Psoas muscle (tissue), 8 donors: Measurements from ENCODE around the gene NUCKS1. TPM values are rescaled to one million over a fixed set of nuclear protein-coding genes. Genes with fewer than 3 reads are reported as not detected.

Source experiments
- ATAC-seq, 4 donors: fragments of 200-7000 bp; cut with Tn5 transposase; one replicate each; pipeline ENCODE4 v1.9.1; 2020; ENCODE audit warnings: moderate library complexity in 3 of 4, mild to moderate bottlenecking in 2 of 4
- DNase-seq, 2 donors: peaks; one replicate each; pipeline ENCODE4 v3.0.0-alpha.2; 2020
- H3K27ac ChIP-seq: fragments of 200-600 bp; one replicate; pipeline ENCODE4 v1.8.0; 2022
- H3K27me3 ChIP-seq, 3 donors: fragments of 200-600 bp in 1 of 3; one replicate each; pipeline versions ENCODE4 v1.6.1 to v1.8.0; 2013 to 2022; ENCODE audit warnings: low read length in 2 of 3, mild to moderate bottlenecking in 2 of 3, moderate library complexity in 1 of 3; ENCODE audit not compliant: insufficient read depth in 3 of 3
- H3K36me3 ChIP-seq, 2 donors: fragments of 200-600 bp in 1 of 2; one replicate each; pipeline versions ENCODE4 v1.6.1 to v1.8.0; 2013 to 2022; ENCODE audit warnings: low read depth in 1 of 2, mild to moderate bottlenecking in 1 of 2, moderate library complexity in 1 of 2; ENCODE audit not compliant: insufficient read depth in 1 of 2
- H3K4me1 ChIP-seq: fragments of 200-600 bp; one replicate; pipeline ENCODE4 v1.8.0; 2022
- H3K4me3 ChIP-seq: fragments of 200-600 bp; one replicate; pipeline ENCODE4 v1.8.0; 2022; ENCODE audit warnings: mild to moderate bottlenecking
- H3K9me3 ChIP-seq: fragments of 200-600 bp; one replicate; pipeline ENCODE4 v1.8.0; 2022
- WGBS, 3 donors: extraction: QIAGEN DNeasy Blood & Tissue Kit; methylation state at CpG; one replicate each; pipeline versions ENCODE4 v1.1.6 to v1.1.7; 2013; 5-methylcytosine and 5-hydroxymethylcytosine counted together
- intact Hi-C, 2 donors: fragments of 100-400 bp; cut with DNase I; formaldehyde crosslinking; loops; one replicate each; pipeline versions ENCODE4 v1.11.0 to v1.14.2; 2022
- polyA plus RNA-seq, 3 donors: library from polyadenylated mRNA; stranded (reverse); fragments of 200-250 nt; gene quantifications; one replicate each; pipeline ENCODE4 v1.2.3, GENCODE V29; 2013
- total RNA-seq, 4 donors: library from RNA; stranded (reverse); fragmentation: NEBNext Ultra II Directional in 2 of 4; extraction: Animal tissue kit (Norgen Biotek cat#: 25700) in 2 of 4; gene quantifications; one replicate each; pipeline versions ENCODE4 v1.2.1 to v1.2.4, GENCODE V29; 2021 to 2023
- TF ChIP-seq, protein P1 (sequence below): fragments of 200-600 bp; IDR thresholded peaks from one replicate; pipeline ENCODE4 v1.8.0; 2022; ENCODE audit warnings: antibody characterized with exemption
- donor health status: healthy with polysubstance abuse.
- donor health status: DM: no; HTN: no; CAD: no; lungs with moderate emphysema.
- donor health status: Bipolar disorder and iron deficiency.
- donor health status: healthy.
- donor health status: DM: yes; HTN: yes; CAD: no.
- donor health status: DM: no; HTN: no; CAD: no.
- donor health status: DM: no; HTN: no; CAD: no.
- donor health status: DM: yes; HTN: yes; CAD: no.

NUCKS1 gene
- total and polyA plus RNA-seq, 7 donors, result 28.3 to 174 (median 140) TPM

- intact Hi-C loops, result no loop called here
- WGBS, 3 donors, result 67 to 79% (median 72%) methylated on average over 8 of the region's 8 CpGs
- no peaks in the 10 kb centered on the region for H3K9me3 ChIP-seq
- no peak for ATAC-seq
- H3K4me3 ChIP-seq, result no peak overlapping the region
- H3K27ac ChIP-seq, result no peak overlapping the region
- H3K27me3 ChIP-seq, result no peaks in the 10 kb centered on the region
- H3K36me3 ChIP-seq, result peaks cover 0 to 25% of the 10 kb centered on the region in 2 donors
- TF ChIP-seq, protein P1, sequence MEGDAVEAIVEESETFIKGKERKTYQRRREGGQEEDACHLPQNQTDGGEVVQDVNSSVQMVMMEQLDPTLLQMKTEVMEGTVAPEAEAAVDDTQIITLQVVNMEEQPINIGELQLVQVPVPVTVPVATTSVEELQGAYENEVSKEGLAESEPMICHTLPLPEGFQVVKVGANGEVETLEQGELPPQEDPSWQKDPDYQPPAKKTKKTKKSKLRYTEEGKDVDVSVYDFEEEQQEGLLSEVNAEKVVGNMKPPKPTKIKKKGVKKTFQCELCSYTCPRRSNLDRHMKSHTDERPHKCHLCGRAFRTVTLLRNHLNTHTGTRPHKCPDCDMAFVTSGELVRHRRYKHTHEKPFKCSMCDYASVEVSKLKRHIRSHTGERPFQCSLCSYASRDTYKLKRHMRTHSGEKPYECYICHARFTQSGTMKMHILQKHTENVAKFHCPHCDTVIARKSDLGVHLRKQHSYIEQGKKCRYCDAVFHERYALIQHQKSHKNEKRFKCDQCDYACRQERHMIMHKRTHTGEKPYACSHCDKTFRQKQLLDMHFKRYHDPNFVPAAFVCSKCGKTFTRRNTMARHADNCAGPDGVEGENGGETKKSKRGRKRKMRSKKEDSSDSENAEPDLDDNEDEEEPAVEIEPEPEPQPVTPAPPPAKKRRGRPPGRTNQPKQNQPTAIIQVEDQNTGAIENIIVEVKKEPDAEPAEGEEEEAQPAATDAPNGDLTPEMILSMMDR, result no peak
- no peak for DNase-seq
- H3K4me1 ChIP-seq, result peaks cover 7% of the 10 kb centered on the region
Measured at GRCh38 chr1:205769641-205770365, 19.8 kb upstream of the NUCKS1 start.

DNA sequence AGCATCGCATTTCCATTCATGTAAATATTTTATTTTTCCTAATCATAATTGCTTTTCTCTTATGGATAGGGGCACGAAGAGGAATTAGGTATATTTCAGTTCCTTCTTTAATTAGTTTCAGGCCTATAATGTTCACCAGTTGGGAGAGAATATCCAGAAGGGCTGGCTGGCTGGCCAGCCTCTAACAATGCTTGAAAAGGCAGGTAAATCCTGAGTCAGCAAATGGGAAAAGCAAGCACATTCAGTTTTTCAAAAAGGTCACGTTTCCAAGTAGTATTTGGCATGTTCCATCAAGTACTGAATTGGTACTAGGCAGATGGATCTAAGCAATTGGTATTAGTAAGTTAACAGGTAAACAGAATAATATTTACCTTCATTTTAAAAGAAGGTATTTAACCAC, 17.3 kb upstream of the NUCKS1 start:
- no peaks in the 10 kb centered on the region for H3K27me3 ChIP-seq
- no peaks in the 10 kb centered on the region for H3K4me1 ChIP-seq
- intact Hi-C loops, result no loop called here
- H3K36me3 ChIP-seq, result peaks cover 0 to 25% of the 10 kb centered on the region in 2 donors
- H3K9me3 ChIP-seq, result no peaks in the 10 kb centered on the region
- DNase-seq (no peak), ATAC-seq (no peak)
- TF ChIP-seq, protein P1, result no peak
- no peak overlapping the region for H3K27ac ChIP-seq
- H3K4me3 ChIP-seq, result no peak overlapping the region
- WGBS, 3 donors, result 77 to 84% (median 78%) methylated on average over 3 of the region's 3 CpGs

- TF ChIP-seq, protein P1, result no peak
- ATAC-seq, result no peak
- DNase-seq, result no peak
- no peaks in the 10 kb centered on the region for H3K27me3 ChIP-seq
- 66 to 95% (median 88%) methylated on average over 3 of the region's 3 CpGs for WGBS, 3 donors
- no peaks in the 10 kb centered on the region for H3K4me1 ChIP-seq
- H3K9me3 ChIP-seq, result no peaks in the 10 kb centered on the region
- no peak overlapping the region for H3K4me3 ChIP-seq
- no peak overlapping the region for H3K27ac ChIP-seq
- peaks cover 0 to 25% of the 10 kb centered on the region in 2 donors for H3K36me3 ChIP-seq
- intact Hi-C loops, result no loop called here
Measured at GRCh38 chr1:205766570-205766969, 16.6 kb upstream of the NUCKS1 start.

GRCh38 chr1:205766038-205766437, 16.1 kb upstream of the NUCKS1 start:
- H3K4me3 ChIP-seq, result no peak overlapping the region

More at GRCh38 chr1:205766038-205766437, 16.1 kb upstream of the NUCKS1 start:
- no peaks in the 10 kb centered on the region for H3K27me3 ChIP-seq
- peaks cover 0 to 20% of the 10 kb centered on the region in 2 donors for H3K36me3 ChIP-seq
- no peak overlapping the region for H3K27ac ChIP-seq
- no peak for DNase-seq
- WGBS, 3 donors, result 68 to 73% (median 70%) methylated on average over 5 of the region's 5 CpGs
- H3K9me3 ChIP-seq, result no peaks in the 10 kb centered on the region
- ATAC-seq, result no peak
- intact Hi-C loops, result no loop called here
- TF ChIP-seq, protein P1, result no peak
- no peaks in the 10 kb centered on the region for H3K4me1 ChIP-seq
